GM12891 (cell line): ENCODE data around the gene PTPRD.

Experiments
- POLR2A ChIP-seq: IDR thresholded peaks from 2 replicates; pipeline ENCODE4 v1.6.1; 2011; ENCODE audit warnings: low read depth, low read length, control low read depth
- POLR2AphosphoS5 ChIP-seq: IDR thresholded peaks from 2 replicates; pipeline ENCODE4 v1.6.1; 2011; ENCODE audit warnings: low read depth, low read length, control low read depth
- SPI1 ChIP-seq: IDR thresholded peaks from 2 replicates; pipeline ENCODE4 v1.6.1; 2011; ENCODE audit warnings: low read depth, low read length, control low read depth

- TF ChIP-seq SPI1 (no peak), POLR2A (no peak), POLR2AphosphoS5 (no peak)
Observed at GRCh38 chr9:8859416-8859815, 1753.4 kb downstream of the PTPRD start.
